ENCODE data around the gene CASK.

GRCh38 chrX:41661366-41662095 is 261.8 kb downstream of the CASK start:
- TF ChIP-seq CTCF (IDR thresholded peaks at IDR 0.05; ENCODE audit: low read depth, low read length): no peak
- TF ChIP-seq POLR2A (IDR thresholded peaks at IDR 0.05; ENCODE audit: extremely low read depth, insufficient read length): no peak
- TF ChIP-seq MAX (IDR thresholded peaks at IDR 0.05; ENCODE audit: low read depth, low read length): no peak
- TF ChIP-seq MYC (IDR thresholded peaks at IDR 0.05; ENCODE audit: low read depth, low read length): no peak
